ENCODE data around the gene SLC25A40.

- TF ChIP-seq POLR2A (IDR thresholded peaks at IDR 0.05; ENCODE audit: low read length), result no peak
- no peak for TF ChIP-seq GATA1 (IDR thresholded peaks at IDR 0.05; ENCODE audit: low read depth, low read length)
Measured at GRCh38 chr7:87858417-87859100, 17.6 kb downstream of the SLC25A40 start.
